Activated naive CD8-positive, alpha-beta T cell treated with anti-CD3 and anti-CD28 coated beads, Interleukin-2, amount 10 ng/mL, durations not matched to agents 7 days and 5 days (primary cell): ENCODE measurements around the gene HECW1. TPM values are rescaled to one million over a fixed set of nuclear protein-coding genes. Genes with fewer than 3 reads are reported as not detected.

Source experiments
- ATAC-seq: fragments of 150-1000 bp; cut with Tn5 transposase; one replicate; pipeline ENCODE4 v1.10.0; 2021; ENCODE audit warnings: low read depth, moderate library complexity
- POLR2A ChIA-PET: fragments of 350-600 bp; sonication (Branson Sonifier 250); formaldehyde crosslinking; loops from one replicate; lab custom pipeline; 2021; ENCODE audit warnings: antibody characterized with exemption; lab: Charles Lee
- DNase-seq: peaks from one replicate; pipeline ENCODE4 v3.0.0; 2021
- H3K27ac Mint-ChIP-seq: one replicate; pipeline ENCODE4 v1.8.0; 2022; ENCODE audit warnings: mild to moderate bottlenecking, mixed read lengths
- H3K27me3 Mint-ChIP-seq: one replicate; pipeline ENCODE4 v1.8.0; 2022; ENCODE audit warnings: mild to moderate bottlenecking, moderate library complexity, mixed read lengths
- H3K36me3 Mint-ChIP-seq: one replicate; pipeline ENCODE4 v1.8.0; 2021; ENCODE audit warnings: mild to moderate bottlenecking, mixed read lengths
- H3K4me1 Mint-ChIP-seq: one replicate; pipeline ENCODE4 v1.8.0; 2021; ENCODE audit warnings: mixed read lengths
- H3K4me3 Mint-ChIP-seq: one replicate; pipeline ENCODE4 v1.8.0; 2022; ENCODE audit warnings: mild to moderate bottlenecking, moderate library complexity, mixed read lengths
- H3K9me3 Mint-ChIP-seq: one replicate; pipeline ENCODE4 v1.8.0; 2021; ENCODE audit warnings: mixed read lengths
- total RNA-seq, 2 experiments: library from RNA; stranded (reverse); gene quantifications; one replicate each; pipeline ENCODE4 v1.2.3, GENCODE V29; 2021

HECW1 gene
- total RNA-seq, 2 experiments from 2014 or later = not detected

DNA sequence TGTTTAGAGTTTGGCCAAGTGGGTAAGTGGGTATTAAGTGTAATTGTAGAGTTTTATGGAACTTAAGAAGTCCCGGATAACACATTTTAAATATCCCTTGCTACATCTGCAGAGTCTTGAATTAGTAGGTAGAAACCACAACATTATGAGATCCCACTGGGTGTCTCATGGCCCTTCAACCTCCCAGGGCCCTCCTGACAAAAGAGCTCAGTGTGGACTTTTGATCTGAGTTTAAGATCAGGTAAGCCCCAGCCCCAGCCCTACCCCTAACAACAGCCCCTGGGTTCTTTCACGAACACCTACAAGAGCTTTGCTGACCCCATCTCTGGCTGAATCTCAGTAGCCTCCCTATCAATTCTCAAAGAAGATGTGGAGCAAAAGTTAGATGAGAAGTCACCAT, 405.0 kb downstream of the HECW1 start:
- DNase-seq (no peak), ATAC-seq (no peak)
- Mint-ChIP-seq H3K36me3 (no peaks in the 10 kb centered on the region), H3K27ac (no peak overlapping the region), H3K27me3 (peaks cover 16% of the 10 kb centered on the region), H3K9me3 (no peaks in the 10 kb centered on the region), H3K4me1 (peaks cover 5% of the 10 kb centered on the region), H3K4me3 (no peak overlapping the region)
- POLR2A ChIA-PET = no interaction called here

DNA sequence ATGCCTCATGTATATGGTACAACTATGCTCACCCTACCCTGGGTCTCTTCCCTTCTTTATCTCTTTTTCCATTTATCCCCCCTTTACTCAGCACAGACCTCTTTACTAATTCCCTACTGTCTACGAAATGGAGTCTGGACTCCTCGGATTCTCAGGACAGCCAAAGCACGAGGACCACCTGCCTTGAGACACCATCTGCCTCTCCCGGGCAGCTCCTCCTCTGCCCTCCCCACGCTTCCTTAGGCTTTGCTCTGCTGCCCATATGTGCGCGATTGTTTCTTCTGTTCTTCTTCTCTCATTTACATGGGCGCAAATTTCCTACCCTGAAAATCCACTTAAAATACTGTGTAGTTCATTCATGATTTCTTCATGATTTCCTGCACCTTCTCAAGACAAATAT, 407.8 kb downstream of the HECW1 start:
- Mint-ChIP-seq H3K27me3 (peaks cover 13% of the 10 kb centered on the region), H3K4me1 (peaks cover 3% of the 10 kb centered on the region), H3K4me3 (no peak overlapping the region), H3K9me3 (no peaks in the 10 kb centered on the region), H3K36me3 (no peaks in the 10 kb centered on the region), H3K27ac (no peak overlapping the region)
- ATAC-seq (no peak), DNase-seq (no peak)
- POLR2A ChIA-PET = no interaction called here

DNA sequence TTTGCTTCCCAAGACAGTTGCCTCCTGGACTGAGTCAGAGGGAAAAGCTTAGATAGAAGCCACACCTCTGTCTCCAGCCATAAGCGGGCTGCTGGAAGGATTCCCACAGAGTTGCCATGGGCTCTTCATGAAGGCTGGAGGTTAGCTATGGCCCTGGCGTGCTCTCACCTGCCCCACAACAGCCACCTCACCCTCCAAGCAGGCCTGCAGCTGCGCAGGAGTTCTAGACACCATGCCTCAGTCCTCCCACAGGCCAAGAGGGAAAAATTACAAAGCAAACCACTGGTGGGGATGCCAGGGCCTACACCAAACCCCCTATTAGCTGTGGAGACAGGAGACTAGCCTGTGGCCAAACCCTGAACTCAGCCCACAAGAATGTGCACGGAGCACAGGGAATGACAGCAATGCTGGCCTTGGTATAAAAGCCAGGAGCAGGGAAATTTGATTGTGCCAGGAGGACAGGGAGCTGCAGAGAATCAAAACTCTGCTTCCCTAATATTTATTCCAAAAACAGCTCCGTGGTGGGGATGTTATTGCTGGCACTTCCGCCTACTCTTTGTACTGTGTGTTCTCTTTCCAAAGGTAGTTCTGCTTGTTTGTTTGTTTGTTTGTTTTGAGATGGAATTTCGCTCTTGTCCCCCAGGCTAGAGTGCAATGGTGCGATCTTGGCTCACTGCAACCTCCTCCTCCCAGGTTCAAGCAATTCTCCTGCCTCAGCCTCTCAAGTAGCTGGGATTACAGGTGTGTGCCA, 410.1 kb downstream of the HECW1 start:
- no peaks in the 10 kb centered on the region for H3K4me1 Mint-ChIP-seq
- no peak overlapping the region for H3K4me3 Mint-ChIP-seq
- ATAC-seq = no peak
- no peak for DNase-seq
- POLR2A ChIA-PET = no interaction called here
- H3K27ac Mint-ChIP-seq = no peak overlapping the region
- H3K27me3 Mint-ChIP-seq = peaks cover 18% of the 10 kb centered on the region
- H3K9me3 Mint-ChIP-seq = no peaks in the 10 kb centered on the region
- H3K36me3 Mint-ChIP-seq = no peaks in the 10 kb centered on the region

DNA sequence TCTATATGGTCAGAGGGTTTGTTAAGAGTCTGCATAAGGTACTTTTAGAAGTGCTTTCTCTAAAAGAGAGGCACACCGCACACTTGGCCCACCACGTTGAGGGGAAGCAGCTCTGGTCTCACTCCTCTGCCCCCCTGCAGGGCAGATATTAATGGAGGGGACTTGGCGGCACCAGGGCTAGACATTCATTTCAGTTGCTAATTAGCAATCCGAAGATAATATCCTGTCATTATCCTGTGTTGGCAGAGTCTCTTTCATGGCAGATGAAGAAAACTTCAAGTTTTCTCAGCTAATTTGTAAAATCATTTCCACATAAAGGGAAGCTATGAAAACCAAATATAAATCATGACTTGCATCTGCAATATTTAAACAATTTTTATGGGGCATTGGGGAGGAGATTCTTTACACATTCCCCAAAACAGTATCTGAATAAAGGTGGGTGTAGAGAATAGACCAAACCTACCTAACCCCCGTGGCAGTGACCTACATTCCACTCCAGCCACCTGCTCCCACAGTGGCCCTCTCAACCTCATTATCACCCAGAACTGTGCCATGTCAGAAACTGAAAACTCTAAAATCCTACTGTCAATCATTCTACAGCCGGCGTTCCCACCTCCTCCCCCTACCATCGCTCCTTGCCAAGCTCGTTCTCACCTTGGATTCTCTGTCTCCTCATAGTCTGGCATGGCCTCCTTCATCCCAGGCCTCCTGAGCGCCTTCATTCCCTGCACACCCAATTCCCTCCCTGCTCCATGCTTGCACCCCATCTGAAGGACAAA, 416.3 kb downstream of the HECW1 start:
- H3K36me3 Mint-ChIP-seq = no peaks in the 10 kb centered on the region
- peaks cover 23% of the 10 kb centered on the region for H3K27me3 Mint-ChIP-seq
- no peak for ATAC-seq
- no peak overlapping the region for H3K27ac Mint-ChIP-seq
- DNase-seq = no peak
- no peak overlapping the region for H3K4me3 Mint-ChIP-seq
- H3K4me1 Mint-ChIP-seq = no peaks in the 10 kb centered on the region
- POLR2A ChIA-PET = no interaction called here
- H3K9me3 Mint-ChIP-seq = no peaks in the 10 kb centered on the region

DNA sequence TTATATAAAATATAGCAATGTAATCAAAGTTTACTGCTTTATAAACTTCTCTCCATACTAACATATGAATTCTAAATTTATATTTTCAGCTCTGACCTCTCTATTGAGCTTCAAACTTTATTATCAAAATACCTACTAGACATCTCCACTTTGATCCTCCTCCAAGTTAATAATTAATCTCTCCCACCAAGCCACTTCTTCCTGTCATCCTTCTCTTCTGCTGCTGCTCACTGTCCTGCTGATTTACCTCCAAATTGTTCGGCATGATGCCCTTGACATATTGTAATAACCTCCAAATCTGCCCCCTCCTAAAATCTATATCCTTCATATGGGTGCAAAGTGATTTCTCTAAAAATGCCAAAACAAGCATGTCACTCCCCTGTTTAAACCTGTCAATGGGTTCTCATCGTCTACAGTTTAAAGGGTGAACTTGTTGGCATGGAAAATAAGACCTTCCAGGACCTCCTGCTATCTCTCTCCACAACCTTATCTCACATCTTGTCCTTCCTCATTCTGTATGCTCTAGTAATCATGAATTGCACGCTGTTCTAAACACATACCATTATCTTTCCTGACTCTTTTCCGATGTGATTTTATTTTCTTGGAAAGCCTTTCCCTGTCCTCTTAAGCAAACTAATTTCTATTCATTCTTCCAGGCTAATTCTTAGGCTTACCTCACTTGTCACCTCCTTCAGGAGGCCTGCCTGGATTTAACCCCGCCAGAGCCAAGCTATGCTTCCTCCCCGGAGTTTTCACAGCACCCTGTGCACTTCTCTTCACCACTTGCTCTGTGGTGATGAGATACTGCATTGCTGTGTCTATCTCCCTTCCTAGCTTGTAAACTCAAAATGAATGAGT, 418.3 kb downstream of the HECW1 start:
- ATAC-seq = no peak
- POLR2A ChIA-PET = no interaction called here
- H3K27me3 Mint-ChIP-seq = peaks cover 12% of the 10 kb centered on the region
- no peaks in the 10 kb centered on the region for H3K36me3 Mint-ChIP-seq
- H3K27ac Mint-ChIP-seq = no peak overlapping the region
- no peaks in the 10 kb centered on the region for H3K9me3 Mint-ChIP-seq
- DNase-seq = no peak
- no peak overlapping the region for H3K4me3 Mint-ChIP-seq
- no peaks in the 10 kb centered on the region for H3K4me1 Mint-ChIP-seq

DNA sequence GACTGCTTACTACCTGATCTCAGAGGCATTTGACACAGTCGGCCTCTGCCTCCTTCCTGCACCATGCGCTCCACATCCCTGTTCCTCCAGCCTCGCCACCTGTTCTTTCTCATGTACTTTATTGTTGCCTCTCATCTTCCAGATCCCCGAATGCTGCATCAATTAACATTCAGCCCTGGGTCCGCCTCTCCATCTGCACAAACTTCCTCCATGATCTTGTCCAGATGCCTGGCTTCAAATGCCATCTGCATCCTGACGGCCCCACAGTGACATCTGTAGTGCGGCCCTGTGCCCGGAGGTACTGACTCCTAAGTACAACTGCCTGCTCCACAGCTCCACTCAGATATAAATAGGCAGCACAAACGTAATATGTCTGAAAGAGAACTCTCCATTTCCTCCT, 419.3 kb downstream of the HECW1 start:
- Mint-ChIP-seq H3K9me3 (no peaks in the 10 kb centered on the region), H3K36me3 (no peaks in the 10 kb centered on the region), H3K27ac (no peak overlapping the region), H3K27me3 (peaks cover 12% of the 10 kb centered on the region), H3K4me1 (no peaks in the 10 kb centered on the region), H3K4me3 (no peak overlapping the region)
- POLR2A ChIA-PET = no interaction called here
- DNase-seq = no peak
- no peak for ATAC-seq

DNA sequence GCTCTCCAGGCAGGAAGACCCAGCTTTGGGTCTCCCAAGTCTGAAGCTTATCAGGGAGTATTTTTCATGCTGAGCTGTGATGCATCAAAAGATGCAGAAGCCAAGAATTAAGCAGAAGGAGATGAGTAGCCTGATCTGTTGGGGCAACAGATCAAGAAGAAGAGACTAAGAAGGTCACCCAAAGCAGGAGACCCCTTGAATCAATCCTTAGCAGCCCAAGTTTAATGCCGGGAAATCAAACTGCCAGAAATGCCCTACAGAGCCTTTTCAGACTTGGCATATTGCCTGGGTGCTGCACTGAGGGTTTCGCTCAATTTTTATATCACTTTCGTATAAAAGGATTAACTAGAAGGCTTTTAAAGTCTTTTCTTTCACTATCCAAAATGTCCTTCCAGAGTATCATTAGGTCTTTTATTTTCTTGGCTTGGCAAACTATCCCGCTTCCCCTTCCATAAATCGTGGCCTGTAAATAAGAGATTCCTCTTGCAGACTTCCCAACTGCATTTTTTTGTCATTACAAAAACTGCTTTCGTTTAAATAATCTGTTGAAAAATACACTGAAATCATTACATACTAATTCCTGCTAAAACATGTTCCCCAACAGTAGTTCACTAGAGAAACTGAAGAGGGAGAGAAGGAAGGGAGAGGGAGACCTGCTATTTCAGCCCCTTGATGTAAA, 421.5 kb downstream of the HECW1 start:
- Mint-ChIP-seq H3K27me3 (peaks cover 11% of the 10 kb centered on the region), H3K9me3 (no peaks in the 10 kb centered on the region), H3K4me1 (no peaks in the 10 kb centered on the region), H3K27ac (no peak overlapping the region), H3K4me3 (no peak overlapping the region), H3K36me3 (no peaks in the 10 kb centered on the region)
- POLR2A ChIA-PET = no interaction called here
- DNase-seq = no peak
- no peak for ATAC-seq

DNA sequence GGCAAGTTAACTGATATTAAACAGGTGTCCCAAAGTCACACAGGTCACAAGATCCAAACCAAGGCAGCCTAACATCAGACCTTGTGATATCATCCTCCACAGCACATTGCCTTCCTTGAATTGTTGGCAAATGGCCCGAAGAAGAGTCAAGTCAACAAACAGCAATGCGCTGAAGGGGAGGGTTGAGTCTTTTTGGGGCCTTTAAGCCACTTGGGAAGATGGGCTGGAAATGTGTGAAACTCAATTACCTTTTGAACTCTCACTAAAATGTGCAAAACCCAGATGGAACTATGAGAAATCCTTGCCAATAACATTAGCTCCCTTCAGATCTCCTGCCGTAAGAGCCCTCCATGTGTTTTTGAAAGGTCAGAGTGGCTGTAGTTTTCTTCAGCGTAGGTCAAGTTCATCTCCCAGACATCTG, 422.6 kb downstream of the HECW1 start:
- no peak for DNase-seq
- POLR2A ChIA-PET = no interaction called here
- no peaks in the 10 kb centered on the region for H3K36me3 Mint-ChIP-seq
- H3K9me3 Mint-ChIP-seq = no peaks in the 10 kb centered on the region
- H3K4me3 Mint-ChIP-seq = no peak overlapping the region
- ATAC-seq = no peak
- no peak overlapping the region for H3K27ac Mint-ChIP-seq
- no peaks in the 10 kb centered on the region for H3K4me1 Mint-ChIP-seq
- H3K27me3 Mint-ChIP-seq = peaks cover 3% of the 10 kb centered on the region

DNA sequence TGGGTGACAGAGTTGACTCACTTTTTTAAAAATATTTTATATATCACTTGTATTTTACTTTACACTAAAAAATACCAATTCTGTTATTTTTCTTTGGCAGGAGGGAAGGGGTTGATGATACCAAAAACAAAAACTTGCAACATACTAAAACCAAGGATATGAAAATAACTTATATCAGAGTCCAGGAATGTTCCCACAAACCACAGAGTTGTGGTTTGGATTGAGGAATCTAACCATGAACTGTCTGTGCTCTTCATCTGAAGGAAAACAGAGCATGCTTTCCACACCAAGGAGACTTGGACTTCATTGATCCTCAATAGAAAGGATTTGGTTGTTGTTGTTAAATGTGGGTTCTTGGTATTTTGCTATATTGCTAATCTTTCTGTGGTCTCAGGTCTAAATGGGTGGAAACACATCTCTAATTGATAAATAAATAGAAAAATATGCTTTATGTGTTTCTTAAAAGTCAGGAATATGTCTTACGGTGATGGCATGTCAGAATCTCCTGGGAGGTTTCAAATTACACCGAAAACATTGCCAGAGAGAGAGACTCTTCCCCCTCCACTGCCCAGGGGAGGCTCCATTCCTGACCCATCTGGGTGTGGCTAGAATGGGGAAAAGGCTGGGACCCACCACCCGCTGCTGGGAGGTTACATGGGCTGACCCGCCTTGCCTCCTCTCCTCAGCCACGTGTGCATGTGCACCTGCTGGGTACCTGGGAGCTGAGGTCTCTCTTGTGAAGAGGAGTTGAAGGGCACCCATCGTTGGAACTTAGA, 423.6 kb downstream of the HECW1 start:
- no peaks in the 10 kb centered on the region for H3K36me3 Mint-ChIP-seq
- H3K9me3 Mint-ChIP-seq = no peaks in the 10 kb centered on the region
- POLR2A ChIA-PET = no interaction called here

DNA sequence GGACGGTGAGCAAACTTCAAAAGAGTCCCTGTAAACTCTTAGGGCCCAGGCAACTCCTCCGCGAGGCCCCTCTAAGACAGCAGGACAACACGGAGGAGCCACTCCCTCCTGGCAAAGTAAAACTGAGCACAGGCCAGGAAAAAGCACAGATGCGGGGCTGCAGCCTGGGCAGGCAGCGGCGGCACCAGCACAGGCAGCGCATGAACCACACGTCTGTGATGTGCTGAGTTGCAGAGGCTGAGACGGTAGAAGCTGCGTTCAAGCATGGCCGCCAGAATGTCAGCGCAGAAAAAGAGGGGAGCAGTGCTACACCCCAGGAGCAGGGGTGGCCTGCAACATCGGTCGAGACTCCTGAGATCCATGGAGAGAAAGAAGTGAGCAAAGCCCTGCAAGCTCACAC, 424.3 kb downstream of the HECW1 start:
- H3K36me3 Mint-ChIP-seq = no peaks in the 10 kb centered on the region
- ATAC-seq (no peak), DNase-seq (no peak)
- H3K4me3 Mint-ChIP-seq = no peak overlapping the region
- no peak overlapping the region for H3K27ac Mint-ChIP-seq
- POLR2A ChIA-PET = no interaction called here
- no peaks in the 10 kb centered on the region for H3K9me3 Mint-ChIP-seq
- peaks cover 3% of the 10 kb centered on the region for H3K27me3 Mint-ChIP-seq
- no peaks in the 10 kb centered on the region for H3K4me1 Mint-ChIP-seq

More for the DNA sequence above, 423.6 kb downstream of the HECW1 start:
- H3K27me3 Mint-ChIP-seq = peaks cover 3% of the 10 kb centered on the region
- no peak overlapping the region for H3K27ac Mint-ChIP-seq
- no peak for ATAC-seq
- H3K4me3 Mint-ChIP-seq = no peak overlapping the region
- no peak for DNase-seq
- H3K4me1 Mint-ChIP-seq = no peaks in the 10 kb centered on the region

DNA sequence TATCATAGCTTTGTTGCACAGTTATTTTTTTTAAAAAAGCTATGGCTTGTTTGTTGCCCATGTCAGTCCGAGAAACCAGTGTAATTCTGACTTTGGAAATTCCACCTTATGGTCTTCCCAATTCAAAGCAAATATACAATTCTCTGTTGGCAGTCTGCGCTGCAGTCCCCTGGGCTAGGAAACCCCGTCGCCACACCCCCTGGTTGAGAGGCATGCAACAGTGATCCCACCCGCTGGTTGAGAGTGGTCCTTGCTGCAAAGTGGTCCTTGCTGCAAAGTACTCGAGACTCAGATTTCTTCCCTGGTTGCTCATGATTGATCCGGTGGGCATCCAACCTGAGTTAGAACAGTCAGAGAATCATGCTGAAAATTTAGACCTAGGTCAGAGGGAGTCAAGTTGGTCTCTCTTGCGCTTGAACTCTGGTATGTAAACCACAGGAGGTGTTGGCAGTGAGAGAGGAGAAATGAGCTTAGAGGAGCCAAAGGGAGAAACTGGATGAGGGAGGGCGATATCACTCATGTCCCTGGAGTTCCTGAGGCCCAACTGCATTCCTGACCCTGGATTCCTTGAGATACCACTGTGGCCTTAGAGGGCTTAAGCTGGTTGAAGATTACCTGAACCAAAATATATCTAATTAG, 425.4 kb downstream of the HECW1 start:
- no peaks in the 10 kb centered on the region for H3K4me1 Mint-ChIP-seq
- H3K27me3 Mint-ChIP-seq = peaks cover 3% of the 10 kb centered on the region
- no peak overlapping the region for H3K4me3 Mint-ChIP-seq
- no peaks in the 10 kb centered on the region for H3K36me3 Mint-ChIP-seq
- H3K9me3 Mint-ChIP-seq = no peaks in the 10 kb centered on the region
- no peak for DNase-seq
- H3K27ac Mint-ChIP-seq = no peak overlapping the region
- ATAC-seq = no peak
- POLR2A ChIA-PET = no interaction called here

DNA sequence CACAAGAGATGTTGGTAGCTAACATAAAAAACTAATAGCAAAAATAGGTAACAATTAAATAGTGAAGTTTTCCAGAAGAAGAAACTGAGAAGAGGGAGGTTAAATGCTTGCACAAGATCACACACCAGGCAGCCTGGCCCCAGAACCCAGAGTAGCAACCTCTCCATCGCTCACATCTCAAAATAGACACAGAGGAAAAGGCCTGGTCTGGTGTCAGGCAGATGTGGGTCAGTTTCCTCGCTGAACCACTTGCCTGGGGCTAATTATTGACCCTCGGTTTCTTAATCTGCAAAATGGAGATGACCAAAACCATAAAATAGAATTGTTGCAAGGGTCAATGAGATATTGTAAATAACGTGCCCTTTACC, 425.9 kb downstream of the HECW1 start:
- Mint-ChIP-seq H3K36me3 (no peaks in the 10 kb centered on the region), H3K9me3 (no peaks in the 10 kb centered on the region), H3K4me3 (no peak overlapping the region), H3K27me3 (peaks cover 3% of the 10 kb centered on the region), H3K27ac (no peak overlapping the region), H3K4me1 (no peaks in the 10 kb centered on the region)
- ATAC-seq (no peak), DNase-seq (no peak)
- POLR2A ChIA-PET = no interaction called here
